ENCODE data around the gene GP9. TPM values are rescaled to one million over a fixed set of nuclear protein-coding genes. Genes with fewer than 3 reads are reported as not detected.

Gene GP9
- total and polyA plus RNA-seq, 2 donors (not counting 1 experiment from before 2014, with no cell fraction given) = not detected

DNA sequence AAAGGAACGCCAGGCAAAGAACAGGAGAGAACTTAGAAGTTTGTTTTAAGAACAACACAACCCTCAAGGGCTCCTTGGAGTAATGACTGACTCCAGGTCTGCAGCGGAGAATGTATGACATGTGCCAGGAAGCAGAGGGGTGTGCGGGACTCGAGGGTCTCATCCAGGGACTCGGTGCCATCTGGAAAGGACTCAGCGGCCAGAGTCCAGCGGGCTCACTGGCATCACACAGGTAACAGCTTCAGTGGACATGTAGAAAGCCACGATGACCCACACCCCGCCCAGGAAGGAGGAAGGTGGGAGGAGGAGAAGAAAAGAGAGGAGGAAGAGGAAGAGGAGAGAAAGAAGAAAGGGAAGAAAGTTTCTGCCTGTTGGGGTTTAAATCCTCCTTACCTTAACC lies 21.4 kb downstream of the GP9 start:
- Histone ChIP-seq H3K9ac (ENCODE audit: low read length) (no peak overlapping the region), H4K20me1 (ENCODE audit: control insufficient read depth, insufficient read depth, low read length, poor library complexity, severe bottlenecking) (no peaks in the 10 kb centered on the region), H3K79me2 (ENCODE audit: control insufficient read depth, insufficient read depth, low read length) (no peaks in the 10 kb centered on the region), H3K27me3 (replicated peaks in 1 of 4; ENCODE audit: control extremely low read depth in 1 of 4, control insufficient read depth in 3 of 4, insufficient read depth in 4 of 4, low read length in 3 of 4) (no peaks in the 10 kb centered on the region), H3K4me3 (ENCODE audit: control extremely low read depth in 1 of 5, extremely low read depth in 1 of 5, insufficient read depth in 1 of 5, low read depth in 2 of 5, low read length in 4 of 5) (no peak overlapping the region), H3K4me1 (ENCODE audit: control insufficient read depth in 2 of 2, insufficient read depth in 2 of 2, low read length in 2 of 2) (no peaks in the 10 kb centered on the region), H3K27ac (ENCODE audit: low read length in 2 of 2) (no peak overlapping the region), H3K9me3 (ENCODE audit: control extremely low read depth in 1 of 3, control insufficient read depth in 2 of 3, insufficient read depth in 1 of 3, low read length in 2 of 3) (no peaks in the 10 kb centered on the region), H3K36me3 (replicated peaks in 1 of 2; ENCODE audit: control extremely low read depth in 1 of 2, control insufficient read depth in 1 of 2, extremely low read depth in 1 of 2, insufficient read depth in 2 of 2, low read length in 1 of 2) (no peaks in the 10 kb centered on the region), H3K4me2 (replicated peaks; ENCODE audit: low read depth, low read length, poor library complexity, severe bottlenecking) (no peak overlapping the region), H2AFZ (ENCODE audit: insufficient read depth, low read depth, low read length, poor library complexity, severe bottlenecking) (no peak overlapping the region)
- intact Hi-C loops (cut with micrococcal nuclease) = no loop called here
- DNase-seq (no peak), ATAC-seq (ENCODE audit: low read depth) (no peak)
- H3K4me3 Mint-ChIP-seq = no peak overlapping the region
- no peak for TF ChIP-seq EZH2 (IDR thresholded peaks at IDR 0.05; ENCODE audit: borderline replicate concordance, insufficient read depth, low read depth, low read length, poor library complexity, severe bottlenecking)
- TF ChIP-seq, protein P1, sequence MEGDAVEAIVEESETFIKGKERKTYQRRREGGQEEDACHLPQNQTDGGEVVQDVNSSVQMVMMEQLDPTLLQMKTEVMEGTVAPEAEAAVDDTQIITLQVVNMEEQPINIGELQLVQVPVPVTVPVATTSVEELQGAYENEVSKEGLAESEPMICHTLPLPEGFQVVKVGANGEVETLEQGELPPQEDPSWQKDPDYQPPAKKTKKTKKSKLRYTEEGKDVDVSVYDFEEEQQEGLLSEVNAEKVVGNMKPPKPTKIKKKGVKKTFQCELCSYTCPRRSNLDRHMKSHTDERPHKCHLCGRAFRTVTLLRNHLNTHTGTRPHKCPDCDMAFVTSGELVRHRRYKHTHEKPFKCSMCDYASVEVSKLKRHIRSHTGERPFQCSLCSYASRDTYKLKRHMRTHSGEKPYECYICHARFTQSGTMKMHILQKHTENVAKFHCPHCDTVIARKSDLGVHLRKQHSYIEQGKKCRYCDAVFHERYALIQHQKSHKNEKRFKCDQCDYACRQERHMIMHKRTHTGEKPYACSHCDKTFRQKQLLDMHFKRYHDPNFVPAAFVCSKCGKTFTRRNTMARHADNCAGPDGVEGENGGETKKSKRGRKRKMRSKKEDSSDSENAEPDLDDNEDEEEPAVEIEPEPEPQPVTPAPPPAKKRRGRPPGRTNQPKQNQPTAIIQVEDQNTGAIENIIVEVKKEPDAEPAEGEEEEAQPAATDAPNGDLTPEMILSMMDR (IDR thresholded peaks at IDR 0.05) = no peak
- H3K27me3 Mint-ChIP-seq = no peaks in the 10 kb centered on the region
- CTCF ChIA-PET = no interaction called here
- no peaks in the 10 kb centered on the region for H3K4me1 Mint-ChIP-seq
- POLR2A ChIA-PET = no interaction called here
- H3K9me3 Mint-ChIP-seq (ENCODE audit: insufficient read depth) = no peaks in the 10 kb centered on the region
- 90% methylated on average over 6 of the region's 9 CpGs for WGBS (ENCODE audit: insufficient coverage)
- no peak overlapping the region for H3K27ac Mint-ChIP-seq

DNA sequence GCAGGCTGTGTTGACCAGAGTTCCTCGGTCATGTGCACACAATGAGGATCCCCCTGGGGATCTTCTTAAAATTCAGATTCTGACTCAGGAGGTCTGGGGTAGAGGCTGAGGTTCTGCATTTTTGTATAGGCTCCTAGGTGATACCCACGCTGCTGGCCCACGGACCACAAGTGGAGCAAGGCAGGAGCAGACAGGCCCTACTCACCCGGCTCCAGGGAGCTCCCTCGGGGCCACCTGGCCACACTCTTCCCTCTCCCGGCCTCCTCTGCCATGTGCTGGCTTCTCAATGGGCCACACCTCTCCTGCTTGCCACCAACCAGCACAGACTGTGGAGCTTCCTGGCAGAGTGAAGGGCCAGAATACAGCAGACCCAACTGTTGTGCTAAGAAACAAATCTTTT lies 23.9 kb downstream of the GP9 start:
- H3K27ac Mint-ChIP-seq = no peak overlapping the region
- POLR2A ChIA-PET = no interaction called here

More for the DNA sequence above, 23.9 kb downstream of the GP9 start:
- Histone ChIP-seq H3K79me2 (ENCODE audit: control insufficient read depth, insufficient read depth, low read length) (no peaks in the 10 kb centered on the region), H3K4me1 (ENCODE audit: control insufficient read depth in 2 of 2, insufficient read depth in 2 of 2, low read length in 2 of 2) (no peaks in the 10 kb centered on the region), H3K36me3 (replicated peaks in 1 of 2; ENCODE audit: control extremely low read depth in 1 of 2, control insufficient read depth in 1 of 2, extremely low read depth in 1 of 2, insufficient read depth in 2 of 2, low read length in 1 of 2) (no peaks in the 10 kb centered on the region), H2AFZ (ENCODE audit: insufficient read depth, low read depth, low read length, poor library complexity, severe bottlenecking) (no peak overlapping the region), H4K20me1 (ENCODE audit: control insufficient read depth, insufficient read depth, low read length, poor library complexity, severe bottlenecking) (no peaks in the 10 kb centered on the region), H3K9ac (ENCODE audit: low read length) (no peak overlapping the region), H3K27ac (ENCODE audit: low read length in 2 of 2) (no peak overlapping the region), H3K4me2 (replicated peaks; ENCODE audit: low read depth, low read length, poor library complexity, severe bottlenecking) (no peak overlapping the region), H3K9me3 (ENCODE audit: control extremely low read depth in 1 of 3, control insufficient read depth in 2 of 3, insufficient read depth in 1 of 3, low read length in 2 of 3) (no peaks in the 10 kb centered on the region), H3K27me3 (replicated peaks in 1 of 4; ENCODE audit: control extremely low read depth in 1 of 4, control insufficient read depth in 3 of 4, insufficient read depth in 4 of 4, low read length in 3 of 4) (no peaks in the 10 kb centered on the region), H3K4me3 (ENCODE audit: control extremely low read depth in 1 of 5, extremely low read depth in 1 of 5, insufficient read depth in 1 of 5, low read depth in 2 of 5, low read length in 4 of 5) (no peak overlapping the region)
- no peak overlapping the region for H3K4me3 Mint-ChIP-seq
- ATAC-seq (ENCODE audit: low read depth) (no peak), DNase-seq (no peak)
- TF ChIP-seq EZH2 (IDR thresholded peaks at IDR 0.05; ENCODE audit: borderline replicate concordance, insufficient read depth, low read depth, low read length, poor library complexity, severe bottlenecking) = no peak
- TF ChIP-seq, protein P1 (IDR thresholded peaks at IDR 0.05) = no peak
- no peaks in the 10 kb centered on the region for H3K27me3 Mint-ChIP-seq
- intact Hi-C loops (cut with micrococcal nuclease) = no loop called here
- WGBS (ENCODE audit: insufficient coverage) = 56% methylated on average over 6 of the region's 6 CpGs
- H3K4me1 Mint-ChIP-seq = no peaks in the 10 kb centered on the region
- CTCF ChIA-PET = no interaction called here
- H3K9me3 Mint-ChIP-seq (ENCODE audit: insufficient read depth) = no peaks in the 10 kb centered on the region

All from B cell (primary cell).